HTERT RPE-1 (cell line): ENCODE data around the gene IQCN.

Experiments used
- in situ Hi-C: fragments of 300-500 bp; cut with MboI; formaldehyde crosslinking; loops from 4 replicates; pipeline ENCODE4 v1.14.3; 2020; ENCODE audit warnings: low sequenced_read_pairs

Gene IQCN

GRCh38 chr19:18289471-18290301 is 15.4 kb upstream of the IQCN start:
- in situ Hi-C loops, result no loop called here

DNA sequence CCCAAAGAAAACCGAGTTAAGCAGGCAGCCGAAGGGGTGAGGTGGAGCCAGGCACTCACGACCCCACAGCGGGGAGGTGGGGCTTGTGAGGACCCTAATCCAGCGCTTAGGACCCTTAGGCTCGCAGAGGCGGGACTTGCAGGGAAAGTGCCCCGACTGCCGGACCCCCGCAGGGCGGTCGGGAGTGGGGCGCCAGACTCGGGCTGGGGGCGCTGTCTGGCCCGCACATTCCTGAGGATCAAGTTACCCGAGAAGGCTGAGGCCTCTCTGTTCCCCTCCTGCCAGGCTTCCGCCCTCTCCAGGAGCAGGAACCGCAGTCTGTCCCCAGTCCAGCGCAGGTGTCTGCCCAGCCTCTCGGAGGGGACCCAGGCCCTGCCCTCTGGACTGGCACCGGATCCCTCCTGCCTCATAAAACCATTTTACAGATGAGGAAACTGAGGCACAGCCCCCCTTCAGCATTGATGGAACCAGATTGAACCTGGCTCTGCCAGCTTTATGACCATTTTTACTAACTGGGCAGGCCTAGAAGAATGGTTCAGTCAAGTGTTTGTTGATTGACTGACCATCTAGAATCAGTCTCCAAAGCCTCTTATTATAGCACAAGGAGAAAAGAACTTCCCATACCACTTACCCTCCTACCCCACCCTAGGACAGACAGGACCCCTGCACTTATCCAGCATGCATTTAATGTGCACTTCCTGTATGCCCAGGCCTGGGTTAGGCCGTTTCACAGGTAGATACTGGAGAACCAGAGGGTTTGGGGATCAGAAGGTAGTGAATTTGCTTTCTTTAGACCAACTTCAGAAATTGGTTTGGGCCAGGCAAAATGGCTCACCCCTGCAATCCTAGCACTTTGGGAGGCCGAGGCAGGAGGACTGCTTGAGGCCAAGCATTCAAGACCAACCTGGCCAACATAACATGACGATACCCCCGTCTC is 13.9 kb upstream of the IQCN start:
- in situ Hi-C loops, result no loop called here

DNA sequence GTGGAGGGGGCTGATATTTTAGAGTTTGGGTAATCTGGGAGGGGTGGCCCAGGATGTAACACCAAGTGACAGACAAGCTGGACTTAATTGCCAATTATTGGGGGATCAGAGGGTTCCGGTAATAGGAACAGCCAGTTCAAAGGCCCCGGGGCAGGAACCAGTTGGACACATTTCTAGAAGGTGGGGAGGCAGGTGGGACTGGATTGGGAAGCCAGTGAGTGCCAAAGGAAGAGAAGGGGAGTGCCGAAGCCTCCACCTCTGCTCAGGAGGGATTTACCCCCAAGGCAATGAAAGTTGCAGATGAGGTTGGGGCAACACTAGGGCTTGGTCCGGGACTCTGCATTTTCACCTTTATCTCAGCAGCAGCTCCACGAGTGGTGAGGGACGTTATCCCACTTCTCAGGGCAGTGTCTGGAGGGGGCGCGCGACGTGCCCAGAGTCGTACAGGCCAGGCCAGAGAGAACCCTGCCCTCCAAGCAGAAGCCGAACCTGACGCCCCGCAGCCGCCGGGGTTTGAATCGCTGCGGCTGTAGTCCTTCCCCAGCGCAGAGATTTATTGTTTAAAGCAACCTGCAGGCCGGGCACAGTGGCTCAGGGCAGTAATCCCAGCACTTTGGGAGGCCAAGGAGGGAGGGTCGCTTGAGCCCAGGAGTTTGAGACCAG is 12.9 kb upstream of the IQCN start:
- in situ Hi-C loops, result no loop called here

DNA sequence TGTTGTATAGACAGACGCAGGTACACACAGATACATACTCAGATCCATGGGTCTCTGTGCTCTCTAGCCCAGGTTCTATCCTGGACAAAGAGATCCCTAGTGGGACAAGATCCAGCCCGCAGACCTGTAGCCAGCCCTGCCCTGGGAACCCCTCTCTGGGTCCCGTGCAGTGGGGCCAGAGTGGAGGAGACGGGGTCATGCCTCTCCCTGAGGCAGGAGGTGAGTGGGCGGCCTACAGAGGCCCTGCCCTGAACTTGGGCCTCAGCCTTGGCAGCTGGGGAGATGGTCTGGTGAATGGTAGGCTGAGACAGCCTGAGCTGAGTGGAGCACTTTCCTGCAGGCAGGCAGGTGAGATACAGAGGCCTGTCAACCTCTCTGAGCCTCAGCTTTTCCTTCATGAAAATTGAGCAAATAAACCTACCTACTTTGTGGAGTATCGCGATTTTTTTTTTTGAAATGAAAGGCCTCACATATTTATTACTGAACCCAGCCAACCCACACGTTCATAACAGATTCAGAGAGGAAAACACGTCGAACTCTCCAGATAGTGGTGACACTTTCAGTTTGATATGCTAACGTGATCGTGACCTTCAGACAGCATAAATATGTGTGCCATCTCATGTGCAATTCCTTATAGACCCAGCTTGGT is 10.6 kb upstream of the IQCN start:
- in situ Hi-C loops, result no loop called here

GRCh38 chr19:18283338-18283737 is 9.1 kb upstream of the IQCN start:
- in situ Hi-C loops, result no loop called here

- in situ Hi-C loops, result no loop called here
Observed at GRCh38 chr19:18282788-18283141, 8.5 kb upstream of the IQCN start.

- in situ Hi-C loops, result no loop called here
Observed at GRCh38 chr19:18282021-18282787, 8.0 kb upstream of the IQCN start.

GRCh38 chr19:18281082-18282020 is 7.1 kb upstream of the IQCN start, which contains the start of gene JUND:
TSS of gene JUND (minus strand) at chr19:18281622. CDS start at chr19:18281484, 138 bp downstream.
- in situ Hi-C loops, result no loop called here

GRCh38 chr19:18280247-18281081 is 6.2 kb upstream of the IQCN start:
- in situ Hi-C loops, result no loop called here

DNA sequence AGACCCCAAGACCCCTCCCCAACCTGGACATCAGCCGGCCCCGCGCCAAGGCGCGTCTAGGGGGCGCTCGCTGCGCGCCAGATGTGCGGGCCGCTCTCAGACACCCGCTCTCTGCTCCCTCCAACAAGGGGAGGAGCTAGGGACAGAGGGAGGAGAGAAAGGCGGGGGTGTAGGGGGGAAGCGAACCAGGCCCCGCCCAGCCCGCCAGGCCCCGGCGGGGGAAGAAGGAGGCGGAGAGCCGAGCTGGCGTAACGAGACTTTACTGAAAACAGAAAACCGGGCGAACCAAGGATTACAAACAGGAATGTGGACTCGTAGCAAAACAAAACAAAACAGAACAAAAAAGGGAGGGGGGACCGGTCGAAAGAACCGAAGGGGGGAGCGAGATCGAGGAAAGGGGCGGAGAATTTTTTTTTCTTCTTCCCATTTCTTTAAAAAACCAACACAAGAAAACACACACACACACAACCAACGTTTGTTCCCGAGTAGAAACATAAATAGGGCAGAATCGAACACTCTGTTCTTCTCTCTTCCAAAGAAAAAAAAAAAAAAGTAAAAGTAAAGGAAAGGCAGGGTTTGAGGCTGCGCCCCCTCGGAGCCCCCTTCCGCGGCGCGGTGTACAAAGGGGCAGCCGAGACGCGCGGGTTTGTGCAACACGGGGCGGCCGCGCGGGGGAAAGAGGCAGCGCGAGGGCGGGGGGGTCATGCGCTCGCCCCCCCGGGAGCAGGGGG is 5.4 kb upstream of the IQCN start:
- in situ Hi-C loops, result no loop called here

GRCh38 chr19:18279266-18279515 is 4.9 kb upstream of the IQCN start:
- in situ Hi-C loops, result no loop called here

DNA sequence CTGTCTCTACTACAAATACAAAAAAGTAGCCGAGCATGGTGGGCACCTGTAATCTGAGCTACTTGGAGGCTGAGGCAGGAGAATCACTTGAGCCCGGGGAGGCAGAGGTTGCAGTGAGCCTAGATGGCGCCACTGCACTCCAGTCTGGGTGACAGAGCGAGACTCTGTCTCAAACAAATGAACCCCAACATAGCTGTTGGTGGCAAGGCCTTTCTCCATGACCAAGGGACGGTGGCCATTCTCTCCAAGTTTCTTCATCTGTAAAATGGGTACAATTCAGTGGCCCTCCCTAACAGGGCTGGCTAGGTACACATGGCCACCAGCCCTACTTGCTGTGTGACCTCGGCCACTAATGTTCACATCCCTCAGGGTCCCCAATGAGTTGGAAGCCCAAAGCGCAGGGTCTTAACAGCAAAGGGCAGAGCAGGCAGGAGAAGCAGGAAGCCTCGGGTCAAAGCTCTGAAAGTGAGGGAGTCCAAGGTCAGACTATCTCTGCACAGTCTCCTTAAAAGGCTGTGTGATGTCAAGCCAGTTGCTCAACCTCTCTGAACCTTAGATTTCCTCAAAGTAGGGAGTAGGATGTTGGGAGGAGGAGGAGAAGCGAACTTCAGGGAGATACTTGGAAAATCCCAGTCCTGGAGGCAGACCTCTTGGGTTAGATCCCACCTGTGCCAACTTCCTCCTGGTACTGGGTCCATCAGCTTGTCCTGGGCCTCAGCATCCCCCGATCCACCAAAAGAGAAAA is 4.4 kb upstream of the IQCN start:
- in situ Hi-C loops, result no loop called here

DNA sequence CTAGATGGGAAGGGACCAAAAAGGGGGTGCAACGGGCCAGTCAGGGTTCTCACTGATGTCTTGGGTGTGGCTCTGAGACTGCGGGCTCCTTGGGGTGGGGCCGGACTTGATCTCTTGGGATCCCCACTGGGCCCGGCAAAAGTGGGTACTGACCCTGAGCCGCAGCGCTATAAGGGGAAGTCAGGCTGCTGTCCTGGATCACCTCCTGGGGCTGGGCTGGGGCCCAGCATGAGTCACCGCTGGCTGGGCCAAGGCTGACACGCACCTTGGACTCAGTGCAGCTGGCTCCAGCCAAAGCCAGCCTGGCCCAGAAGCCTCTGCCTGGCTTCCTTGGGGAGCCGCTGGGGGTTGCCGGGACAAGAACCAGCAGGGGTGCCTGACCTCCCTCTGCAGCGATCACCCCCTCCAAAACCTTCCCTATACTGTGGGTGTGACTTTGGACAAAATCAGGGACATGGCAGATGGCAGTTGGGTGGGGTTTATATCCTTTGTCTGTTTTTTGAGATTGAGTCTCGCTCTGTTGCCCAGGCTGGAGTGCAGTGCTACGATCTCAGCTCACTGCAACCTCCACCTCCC is 617 bp upstream of the IQCN start:
- in situ Hi-C loops, result no loop called here

GRCh38 chr19:18273561-18274218 is 562 bp downstream of the IQCN start:
- in situ Hi-C loops, result no loop called here

GRCh38 chr19:18271433-18271841 is 2.8 kb downstream of the IQCN start:
- in situ Hi-C loops, result no loop called here

DNA sequence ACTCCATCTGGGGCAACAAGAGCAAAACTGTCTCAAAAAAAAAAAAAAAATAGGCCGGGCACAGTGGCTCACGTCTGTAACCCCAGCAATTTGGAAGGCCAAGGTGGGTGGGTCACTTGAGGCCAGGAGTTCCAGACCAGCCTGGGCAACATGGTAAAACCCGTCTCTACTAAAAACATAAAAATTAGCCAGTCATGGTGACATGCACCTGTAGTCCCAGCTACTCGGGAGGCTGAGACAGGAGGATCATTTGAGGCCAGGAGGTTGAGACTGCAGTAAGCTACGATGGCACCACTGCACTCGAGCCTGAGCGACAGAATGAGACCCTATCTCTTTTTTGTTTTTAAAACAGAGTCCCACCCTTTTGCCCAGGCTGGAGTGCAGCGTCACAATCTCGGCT is 3.9 kb downstream of the IQCN start:
- in situ Hi-C loops, result no loop called here
